Measurements from ENCODE around the gene TRMT11.

DNA sequence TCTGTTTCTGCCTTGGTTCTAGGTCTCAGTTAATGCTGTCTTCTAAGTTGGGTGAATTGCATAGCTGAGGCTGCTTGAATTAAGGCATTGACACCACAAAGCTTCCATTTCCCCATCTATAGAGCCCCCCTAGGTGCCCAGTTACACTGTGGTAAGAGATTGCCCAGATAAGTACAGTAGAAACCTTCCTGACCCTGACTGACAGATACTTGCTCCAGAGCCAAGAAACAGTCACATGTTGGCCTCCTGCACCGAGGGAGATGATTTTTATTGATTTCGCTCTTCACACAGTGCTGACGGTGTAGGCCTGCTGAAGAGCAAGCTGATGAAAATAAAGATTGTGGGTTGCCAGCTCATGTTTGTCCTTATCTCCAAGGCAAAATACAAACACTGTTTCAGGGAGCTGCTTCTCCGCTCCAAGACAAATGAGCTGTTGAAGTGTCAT, 67.9 kb downstream of the TRMT11 start:
- TF ChIP-seq, protein P1, sequence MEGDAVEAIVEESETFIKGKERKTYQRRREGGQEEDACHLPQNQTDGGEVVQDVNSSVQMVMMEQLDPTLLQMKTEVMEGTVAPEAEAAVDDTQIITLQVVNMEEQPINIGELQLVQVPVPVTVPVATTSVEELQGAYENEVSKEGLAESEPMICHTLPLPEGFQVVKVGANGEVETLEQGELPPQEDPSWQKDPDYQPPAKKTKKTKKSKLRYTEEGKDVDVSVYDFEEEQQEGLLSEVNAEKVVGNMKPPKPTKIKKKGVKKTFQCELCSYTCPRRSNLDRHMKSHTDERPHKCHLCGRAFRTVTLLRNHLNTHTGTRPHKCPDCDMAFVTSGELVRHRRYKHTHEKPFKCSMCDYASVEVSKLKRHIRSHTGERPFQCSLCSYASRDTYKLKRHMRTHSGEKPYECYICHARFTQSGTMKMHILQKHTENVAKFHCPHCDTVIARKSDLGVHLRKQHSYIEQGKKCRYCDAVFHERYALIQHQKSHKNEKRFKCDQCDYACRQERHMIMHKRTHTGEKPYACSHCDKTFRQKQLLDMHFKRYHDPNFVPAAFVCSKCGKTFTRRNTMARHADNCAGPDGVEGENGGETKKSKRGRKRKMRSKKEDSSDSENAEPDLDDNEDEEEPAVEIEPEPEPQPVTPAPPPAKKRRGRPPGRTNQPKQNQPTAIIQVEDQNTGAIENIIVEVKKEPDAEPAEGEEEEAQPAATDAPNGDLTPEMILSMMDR (IDR thresholded peaks at IDR 0.05): no peak
- TF ChIP-seq POLR2AphosphoS5 (IDR thresholded peaks at IDR 0.05): no peak
- no peak for TF ChIP-seq POLR2A (IDR thresholded peaks at IDR 0.05)

All from transverse colon (tissue), 4 donors.